Measurements from ENCODE around the gene C22orf15.
"Not testable (repeated sequence)": the region's sequence is repeated elsewhere in the genome, so short reads cannot be mapped to it uniquely, and the experiment has no call there.

Gene C22orf15, protein sequence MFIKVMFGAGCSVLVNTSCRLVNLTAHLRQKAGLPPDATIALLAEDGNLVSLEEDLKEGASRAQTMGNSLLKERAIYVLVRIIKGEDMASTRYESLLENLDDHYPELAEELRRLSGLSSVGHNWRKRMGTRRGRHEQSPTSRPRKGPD

GRCh38 chr22:23762842-23763578, at the start of gene C22orf15:
TSS of gene C22orf15 (plus strand) at chr22:23762990. CDS start at chr22:23763307, 317 bp downstream.
- DNase-seq (ENCODE audit: low spot score) = no peak

DNA sequence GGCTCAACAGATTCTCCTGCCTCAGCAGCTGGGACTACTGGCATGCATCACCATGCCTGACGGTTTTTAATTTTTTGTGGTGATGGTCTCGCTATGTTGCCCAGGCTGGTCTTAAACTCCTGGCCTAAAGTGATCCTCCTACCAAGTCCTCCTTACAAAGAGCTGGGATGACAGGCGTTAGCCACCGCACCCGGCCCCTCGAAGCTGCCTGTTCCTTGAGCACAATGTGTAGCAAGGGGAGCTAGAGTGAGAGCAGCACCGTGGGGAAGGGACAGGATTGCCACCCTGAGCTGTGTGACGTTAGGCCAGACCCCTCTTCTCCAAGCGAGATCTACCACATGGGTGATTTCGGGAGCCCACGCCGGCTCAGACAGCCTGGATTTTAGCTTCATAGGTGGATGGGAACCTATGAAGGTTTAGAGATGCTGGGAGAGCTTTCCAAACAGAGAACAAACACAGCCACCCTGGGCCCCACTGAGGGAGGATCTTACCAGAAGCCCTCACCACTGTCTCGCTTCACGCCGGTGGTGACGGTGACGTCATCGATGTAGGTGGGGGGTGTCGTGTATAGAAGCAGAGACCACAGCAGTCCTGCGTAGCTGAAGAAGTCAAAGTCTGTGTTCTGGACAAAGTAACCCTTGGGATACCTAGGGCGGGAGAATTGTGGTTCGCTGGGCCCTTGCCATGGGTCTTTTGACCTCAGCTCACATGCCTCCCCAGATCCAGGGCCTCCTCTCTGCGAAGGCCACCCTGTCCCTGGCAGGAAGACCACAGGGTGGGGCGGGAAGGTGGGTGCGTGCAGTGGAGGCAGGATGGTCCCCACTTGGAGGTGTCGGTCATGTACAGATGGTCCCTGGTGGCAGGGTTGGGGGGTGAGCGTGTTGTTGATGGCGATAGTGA, 48.8 kb upstream of the C22orf15 start:
- DNase-seq (ENCODE audit: low spot score) = no peak

- DNase-seq (ENCODE audit: low spot score) = no peak
Measured at GRCh38 chr22:23714596-23715578, 47.9 kb upstream of the C22orf15 start.

- DNase-seq (ENCODE audit: low spot score) = no peak
Measured at GRCh38 chr22:23715806-23716375, 46.9 kb upstream of the C22orf15 start.

- DNase-seq (ENCODE audit: low spot score) = peak; percentile 80
Measured at GRCh38 chr22:23716811-23717801, 45.7 kb upstream of the C22orf15 start.

- DNase-seq (ENCODE audit: low spot score) = no peak
Measured at GRCh38 chr22:23718371-23719165, 44.2 kb upstream of the C22orf15 start.

DNA sequence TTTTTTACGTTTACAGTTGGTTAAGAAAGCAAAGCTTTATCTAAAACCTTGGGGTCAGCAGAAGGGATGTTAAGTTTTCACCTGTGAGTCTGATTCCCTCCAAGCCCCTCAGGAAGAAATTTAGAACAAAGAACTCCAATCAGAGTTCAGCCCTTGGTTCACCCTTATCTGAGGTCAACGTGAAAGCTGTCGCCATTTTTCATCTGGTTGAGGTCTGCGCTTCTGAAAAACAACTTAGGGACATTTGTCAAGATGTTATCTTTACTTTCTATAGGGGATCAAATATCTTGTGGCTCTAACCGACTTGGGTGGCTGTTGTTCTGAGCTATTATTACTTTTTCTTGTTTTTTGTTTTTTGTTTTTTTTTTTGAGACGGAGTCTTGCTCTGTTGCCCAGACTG, 41.9 kb upstream of the C22orf15 start:
- DNase-seq (ENCODE audit: low spot score) = no peak

- DNase-seq (ENCODE audit: low spot score) = no peak
Measured at GRCh38 chr22:23722160-23722559, 40.6 kb upstream of the C22orf15 start.

DNA sequence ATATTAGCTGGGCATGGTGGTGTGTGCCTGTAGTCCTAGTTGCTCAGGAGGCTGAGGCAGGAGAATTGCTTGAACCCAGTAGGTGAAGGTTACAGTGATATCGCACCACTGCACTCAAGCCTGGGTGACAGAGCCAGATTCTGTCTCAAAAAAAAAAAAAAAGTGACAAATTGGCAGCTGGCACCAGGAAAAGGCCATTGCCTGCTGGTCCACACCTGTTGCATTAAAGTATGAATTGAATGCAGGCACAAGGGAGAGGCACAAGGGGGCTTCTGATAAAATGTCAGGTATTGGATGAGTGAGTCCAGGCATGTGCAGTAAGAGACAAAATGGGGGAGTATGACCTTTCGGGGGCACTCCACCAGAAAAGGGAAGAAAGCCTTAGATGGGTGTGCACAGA, 40.1 kb upstream of the C22orf15 start:
- DNase-seq (ENCODE audit: low spot score) = no peak

GRCh38 chr22:23728108-23728507, 34.7 kb upstream of the C22orf15 start:
- not testable (repeated sequence) for DNase-seq (ENCODE audit: low spot score)

DNA sequence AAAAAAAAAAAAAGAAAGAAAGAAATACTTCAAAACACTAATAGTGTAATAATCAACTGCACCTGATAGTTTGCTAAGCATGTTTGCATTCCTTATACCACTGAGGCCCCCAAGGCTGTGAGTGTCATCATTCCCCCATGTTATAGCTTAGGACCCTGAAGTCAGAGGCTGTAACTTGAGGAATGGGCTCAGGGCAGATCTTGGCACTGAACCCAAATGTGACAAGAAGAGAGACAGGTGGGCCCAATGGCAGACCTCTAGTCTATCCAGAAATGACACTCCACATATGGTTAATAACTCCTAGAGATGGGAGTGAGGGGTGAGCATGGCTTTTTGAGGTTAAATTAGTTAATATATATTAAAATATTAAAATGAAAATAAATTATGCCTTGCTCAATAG, 25.1 kb upstream of the C22orf15 start:
- no peak for DNase-seq (ENCODE audit: low spot score)

GRCh38 chr22:23742505-23743264, 20.1 kb upstream of the C22orf15 start:
- DNase-seq (ENCODE audit: low spot score) = no peak

DNA sequence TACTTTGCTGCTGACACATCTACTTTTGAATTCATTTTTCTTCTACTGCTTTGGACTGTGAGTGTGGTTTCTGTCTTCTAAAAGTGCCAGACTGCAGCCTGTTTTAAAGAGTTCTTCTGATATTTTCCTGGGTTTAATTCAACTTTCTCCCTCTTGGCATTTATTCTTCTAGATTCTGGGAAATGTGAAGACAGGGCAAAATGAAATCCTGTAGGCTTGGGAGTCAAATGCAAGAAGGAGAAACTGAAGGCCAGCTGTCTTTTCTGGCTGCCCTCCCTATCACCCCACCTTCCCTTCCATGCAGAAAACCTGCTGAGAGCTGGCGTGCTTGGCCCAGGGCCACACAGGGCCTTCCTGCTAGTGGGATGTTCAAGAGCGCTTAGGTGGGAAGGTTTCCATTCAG, 19.5 kb upstream of the C22orf15 start:
- no peak for DNase-seq (ENCODE audit: low spot score)

GRCh38 chr22:23744001-23744400, 18.8 kb upstream of the C22orf15 start:
- no peak for DNase-seq (ENCODE audit: low spot score)

- no peak for DNase-seq (ENCODE audit: low spot score)
Measured at GRCh38 chr22:23744485-23744884, 18.3 kb upstream of the C22orf15 start.

GRCh38 chr22:23745791-23746190, 17.0 kb upstream of the C22orf15 start:
- DNase-seq (ENCODE audit: low spot score) = no peak

DNA sequence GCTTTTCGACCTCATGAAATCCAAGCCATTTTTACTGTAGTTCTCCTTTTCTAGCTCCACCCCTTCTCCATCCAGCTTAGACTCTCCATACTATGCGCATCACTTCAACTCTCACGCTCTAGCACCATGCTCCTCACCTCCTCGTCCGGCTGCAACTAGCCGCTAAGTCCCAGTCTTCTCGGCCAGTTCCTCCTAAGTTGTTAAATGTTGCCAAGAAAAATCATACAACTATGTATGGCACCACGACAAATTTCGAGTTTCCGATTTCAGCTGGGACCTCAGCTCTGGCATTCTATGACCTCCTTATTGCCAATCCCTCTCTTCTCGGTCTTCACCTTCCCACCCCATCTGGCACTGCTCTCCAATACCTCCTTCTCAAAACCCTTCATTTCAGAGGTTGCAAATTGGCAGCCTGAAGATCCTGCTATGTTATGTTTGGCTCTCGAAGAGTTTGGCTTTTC, 12.9 kb upstream of the C22orf15 start:
- DNase-seq (ENCODE audit: low spot score) = no peak

GRCh38 chr22:23750367-23750713, 12.4 kb upstream of the C22orf15 start:
- no peak for DNase-seq (ENCODE audit: low spot score)

Data from CD4-positive, alpha-beta T cell treated with Interleukin-15 for 4 hours (primary cell).